ENCODE results near the gene CBARP. TPM values are rescaled to one million over a fixed set of nuclear protein-coding genes. Genes with fewer than 3 reads are reported as not detected.

Gene CBARP
- total and polyA plus RNA-seq, 9 of the 15 experiments (the other 6 are each of a cell fraction or from before 2014, with no cell fraction given) = 0.03 to 8.9 (median 1.2) TPM; not detected in 1

GRCh38 chr19:1239796-1240737 lies 2.3 kb upstream of the CBARP start (continued):
- no peak for TF ChIP-seq ESRRB (CRISPR knock-in tag; IDR thresholded peaks at IDR 0.05; ENCODE audit: borderline replicate concordance)
- TF ChIP-seq POLR2B (IDR thresholded peaks at IDR 0.05; ENCODE audit: low read depth, partially characterized antibody) = peak; percentile 22
- TF ChIP-seq EHMT2 (IDR thresholded peaks at IDR 0.05) = no peak
- peak; percentile 94 for TF ChIP-seq ZFX (CRISPR knock-in tag; IDR thresholded peaks at IDR 0.05)
- TF ChIP-seq GATAD2B (IDR thresholded peaks at IDR 0.05; ENCODE audit: borderline replicate concordance) = peak; percentile 99
- TF ChIP-seq BRD4 (IDR thresholded peaks at IDR 0.05) = peak; percentile 77; the same call in 1 of the 2 replicates
- TF ChIP-seq, protein P1, sequence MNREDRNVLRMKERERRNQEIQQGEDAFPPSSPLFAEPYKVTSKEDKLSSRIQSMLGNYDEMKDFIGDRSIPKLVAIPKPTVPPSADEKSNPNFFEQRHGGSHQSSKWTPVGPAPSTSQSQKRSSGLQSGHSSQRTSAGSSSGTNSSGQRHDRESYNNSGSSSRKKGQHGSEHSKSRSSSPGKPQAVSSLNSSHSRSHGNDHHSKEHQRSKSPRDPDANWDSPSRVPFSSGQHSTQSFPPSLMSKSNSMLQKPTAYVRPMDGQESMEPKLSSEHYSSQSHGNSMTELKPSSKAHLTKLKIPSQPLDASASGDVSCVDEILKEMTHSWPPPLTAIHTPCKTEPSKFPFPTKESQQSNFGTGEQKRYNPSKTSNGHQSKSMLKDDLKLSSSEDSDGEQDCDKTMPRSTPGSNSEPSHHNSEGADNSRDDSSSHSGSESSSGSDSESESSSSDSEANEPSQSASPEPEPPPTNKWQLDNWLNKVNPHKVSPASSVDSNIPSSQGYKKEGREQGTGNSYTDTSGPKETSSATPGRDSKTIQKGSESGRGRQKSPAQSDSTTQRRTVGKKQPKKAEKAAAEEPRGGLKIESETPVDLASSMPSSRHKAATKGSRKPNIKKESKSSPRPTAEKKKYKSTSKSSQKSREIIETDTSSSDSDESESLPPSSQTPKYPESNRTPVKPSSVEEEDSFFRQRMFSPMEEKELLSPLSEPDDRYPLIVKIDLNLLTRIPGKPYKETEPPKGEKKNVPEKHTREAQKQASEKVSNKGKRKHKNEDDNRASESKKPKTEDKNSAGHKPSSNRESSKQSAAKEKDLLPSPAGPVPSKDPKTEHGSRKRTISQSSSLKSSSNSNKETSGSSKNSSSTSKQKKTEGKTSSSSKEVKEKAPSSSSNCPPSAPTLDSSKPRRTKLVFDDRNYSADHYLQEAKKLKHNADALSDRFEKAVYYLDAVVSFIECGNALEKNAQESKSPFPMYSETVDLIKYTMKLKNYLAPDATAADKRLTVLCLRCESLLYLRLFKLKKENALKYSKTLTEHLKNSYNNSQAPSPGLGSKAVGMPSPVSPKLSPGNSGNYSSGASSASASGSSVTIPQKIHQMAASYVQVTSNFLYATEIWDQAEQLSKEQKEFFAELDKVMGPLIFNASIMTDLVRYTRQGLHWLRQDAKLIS (CRISPR knock-in tag; IDR thresholded peaks at IDR 0.05) = no peak
- peak; percentile 68 for TF ChIP-seq FOSL1 (tag; conservative IDR thresholded peaks at IDR 0.05)
- TF ChIP-seq, protein P2, sequence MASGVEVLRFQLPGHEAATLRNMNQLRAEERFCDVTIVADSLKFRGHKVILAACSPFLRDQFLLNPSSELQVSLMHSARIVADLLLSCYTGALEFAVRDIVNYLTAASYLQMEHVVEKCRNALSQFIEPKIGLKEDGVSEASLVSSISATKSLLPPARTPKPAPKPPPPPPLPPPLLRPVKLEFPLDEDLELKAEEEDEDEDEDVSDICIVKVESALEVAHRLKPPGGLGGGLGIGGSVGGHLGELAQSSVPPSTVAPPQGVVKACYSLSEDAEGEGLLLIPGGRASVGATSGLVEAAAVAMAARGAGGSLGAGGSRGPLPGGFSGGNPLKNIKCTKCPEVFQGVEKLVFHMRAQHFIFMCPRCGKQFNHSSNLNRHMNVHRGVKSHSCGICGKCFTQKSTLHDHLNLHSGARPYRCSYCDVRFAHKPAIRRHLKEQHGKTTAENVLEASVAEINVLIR (CRISPR knock-in tag; IDR thresholded peaks at IDR 0.05) = peak; percentile 94
- TF ChIP-seq KLF6 (CRISPR knock-in tag; IDR thresholded peaks at IDR 0.05; ENCODE audit: borderline replicate concordance) = 0 out of 2 replicates have a peak, but pooled peaks have one; percentile 40
- TF ChIP-seq, protein P3, sequence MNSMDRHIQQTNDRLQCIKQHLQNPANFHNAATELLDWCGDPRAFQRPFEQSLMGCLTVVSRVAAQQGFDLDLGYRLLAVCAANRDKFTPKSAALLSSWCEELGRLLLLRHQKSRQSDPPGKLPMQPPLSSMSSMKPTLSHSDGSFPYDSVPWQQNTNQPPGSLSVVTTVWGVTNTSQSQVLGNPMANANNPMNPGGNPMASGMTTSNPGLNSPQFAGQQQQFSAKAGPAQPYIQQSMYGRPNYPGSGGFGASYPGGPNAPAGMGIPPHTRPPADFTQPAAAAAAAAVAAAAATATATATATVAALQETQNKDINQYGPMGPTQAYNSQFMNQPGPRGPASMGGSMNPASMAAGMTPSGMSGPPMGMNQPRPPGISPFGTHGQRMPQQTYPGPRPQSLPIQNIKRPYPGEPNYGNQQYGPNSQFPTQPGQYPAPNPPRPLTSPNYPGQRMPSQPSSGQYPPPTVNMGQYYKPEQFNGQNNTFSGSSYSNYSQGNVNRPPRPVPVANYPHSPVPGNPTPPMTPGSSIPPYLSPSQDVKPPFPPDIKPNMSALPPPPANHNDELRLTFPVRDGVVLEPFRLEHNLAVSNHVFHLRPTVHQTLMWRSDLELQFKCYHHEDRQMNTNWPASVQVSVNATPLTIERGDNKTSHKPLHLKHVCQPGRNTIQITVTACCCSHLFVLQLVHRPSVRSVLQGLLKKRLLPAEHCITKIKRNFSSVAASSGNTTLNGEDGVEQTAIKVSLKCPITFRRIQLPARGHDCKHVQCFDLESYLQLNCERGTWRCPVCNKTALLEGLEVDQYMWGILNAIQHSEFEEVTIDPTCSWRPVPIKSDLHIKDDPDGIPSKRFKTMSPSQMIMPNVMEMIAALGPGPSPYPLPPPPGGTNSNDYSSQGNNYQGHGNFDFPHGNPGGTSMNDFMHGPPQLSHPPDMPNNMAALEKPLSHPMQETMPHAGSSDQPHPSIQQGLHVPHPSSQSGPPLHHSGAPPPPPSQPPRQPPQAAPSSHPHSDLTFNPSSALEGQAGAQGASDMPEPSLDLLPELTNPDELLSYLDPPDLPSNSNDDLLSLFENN (IDR thresholded peaks at IDR 0.05; ENCODE audit: low read depth in 2 of 2, low read length in 2 of 2) = 0 out of 4 replicates have a peak, but pooled peaks of 1 of the 2 experiments have one; percentile 33
- TF ChIP-seq ZNF639 (CRISPR knock-in tag; conservative IDR thresholded peaks at IDR 0.05 in 1 of 2, IDR thresholded peaks at IDR 0.05 in 1 of 2) = peak in 1 of 2 experiments; percentile 89; a peak in 2 of 4 replicates

Data from K562 (cell line).